HG03342 (cell line): Measurements from ENCODE around the gene PKD2.
"Not testable (repeated sequence)": the region's sequence is repeated elsewhere in the genome, so short reads cannot be mapped to it uniquely, and the experiment has no call there.

ENCODE experiments used
- ATAC-seq: cut with Tn5 transposase; IDR thresholded peaks from one replicate; pipeline ENCODE4 v1.9.1; 2021; ENCODE audit warnings: mild to moderate bottlenecking, moderate library complexity; ENCODE audit not compliant: unreplicated experiment

Gene PKD2

GRCh38 chr4:88025868-88026661 is 18.6 kb downstream of the PKD2 start:
- ATAC-seq = not testable (repeated sequence)

GRCh38 chr4:88027611-88028608 is 20.5 kb downstream of the PKD2 start:
- ATAC-seq = no peak

- ATAC-seq = no peak
These were observed 21.5 kb downstream of the PKD2 start for GRCh38 chr4:88028946-88029345.

GRCh38 chr4:88029556-88029955 is 22.1 kb downstream of the PKD2 start:
- ATAC-seq = no peak

GRCh38 chr4:88030565-88031310 is 23.3 kb downstream of the PKD2 start:
- ATAC-seq = no peak

GRCh38 chr4:88033309-88033708 is 25.9 kb downstream of the PKD2 start:
- peak; percentile 70 for ATAC-seq

- no peak for ATAC-seq
These were observed 27.9 kb downstream of the PKD2 start for GRCh38 chr4:88035292-88035691.

GRCh38 chr4:88037447-88037846 is 30.0 kb downstream of the PKD2 start:
- no peak for ATAC-seq

GRCh38 chr4:88037936-88038335 is 30.5 kb downstream of the PKD2 start:
- no peak for ATAC-seq

GRCh38 chr4:88040707-88041106 is 33.3 kb downstream of the PKD2 start:
- no peak for ATAC-seq

GRCh38 chr4:88041626-88042025 is 34.2 kb downstream of the PKD2 start:
- no peak for ATAC-seq

- ATAC-seq = no peak
These were observed 35.6 kb downstream of the PKD2 start for GRCh38 chr4:88043001-88043400.

GRCh38 chr4:88043586-88044340 is 36.3 kb downstream of the PKD2 start:
- ATAC-seq = no peak

GRCh38 chr4:88045021-88045420 is 37.6 kb downstream of the PKD2 start:
- no peak for ATAC-seq

GRCh38 chr4:88054229-88054628 is 46.8 kb downstream of the PKD2 start:
- ATAC-seq = no peak

GRCh38 chr4:88054901-88055300 is 47.5 kb downstream of the PKD2 start:
- ATAC-seq = peak; percentile 48

- ATAC-seq = no peak
These were observed 50.9 kb downstream of the PKD2 start for GRCh38 chr4:88058295-88058694.

GRCh38 chr4:88059766-88060165 is 52.3 kb downstream of the PKD2 start:
- ATAC-seq = no peak

GRCh38 chr4:88060431-88060830 is 53.0 kb downstream of the PKD2 start:
- ATAC-seq = no peak

GRCh38 chr4:88062311-88062710 is 54.9 kb downstream of the PKD2 start:
- ATAC-seq = no peak
